Kidney epithelial cell (primary cell): ENCODE results near the gene MUC21. TPM values are rescaled to one million over a fixed set of nuclear protein-coding genes. Genes with fewer than 3 reads are reported as not detected.
"Not testable (repeated sequence)": the region's sequence is repeated elsewhere in the genome, so short reads cannot be mapped to it uniquely, and the experiment has no call there.

Source experiments
- DNase-seq: peaks from one replicate; pipeline ENCODE4 v3.0.0-alpha.2; 2010; ENCODE audit warnings: low read depth
- H3K27me3 ChIP-seq: 2 replicates; pipeline ENCODE4 v1.6.0; 2011; ENCODE audit warnings: low read length; ENCODE audit not compliant: control insufficient read depth, insufficient read depth
- H3K36me3 ChIP-seq: 2 replicates; pipeline ENCODE4 v1.5.1; 2011; ENCODE audit warnings: low read length; ENCODE audit not compliant: control insufficient read depth, insufficient read depth
- H3K4me3 ChIP-seq: 2 replicates; pipeline ENCODE4 v1.5.1; 2011; ENCODE audit warnings: low read depth, mild to moderate bottlenecking, control low read depth, low read length
- total RNA-seq: library from RNA; depleted of rRNA; stranded (reverse); fragments of >200 nt; gene quantifications from 2 replicates; pipeline ENCODE4 v1.2.3, GENCODE V29; 2015
- TF ChIP-seq, protein P1 (sequence below): IDR thresholded peaks from 2 replicates; pipeline ENCODE4 v1.5.1; 2011; ENCODE audit warnings: mild to moderate bottlenecking, moderate library complexity, low read length, control low read depth, inconsistent platforms; ENCODE audit not compliant: insufficient read depth, poor library complexity, severe bottlenecking

The MUC21 gene
- total RNA-seq, 1 donor from 2014 or later, result not detected

DNA sequence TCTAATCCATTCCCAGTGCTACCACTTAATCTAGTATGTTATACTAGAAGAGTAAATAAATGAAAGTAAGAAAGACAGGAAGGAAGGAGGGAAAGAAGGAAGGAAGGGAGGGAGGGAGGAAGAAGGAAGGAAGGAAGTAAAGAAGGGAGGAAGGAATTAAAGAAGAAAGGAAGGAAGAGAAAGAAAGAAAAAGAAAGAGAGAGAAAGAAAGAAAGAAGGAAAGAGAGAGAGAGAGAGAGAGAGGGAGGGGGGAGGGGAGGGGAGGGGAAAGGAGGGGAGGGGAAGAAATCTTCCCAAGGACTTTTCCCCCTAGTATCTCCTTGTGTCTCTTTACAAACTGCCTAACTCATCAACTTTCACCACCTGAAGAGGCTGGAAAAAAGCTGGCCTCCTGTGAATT, 20.8 kb upstream of the MUC21 start:
- Histone ChIP-seq H3K4me3 (no peak overlapping the region), H3K36me3 (no peaks in the 10 kb centered on the region), H3K27me3 (no peaks in the 10 kb centered on the region)
- DNase-seq, result no peak
- TF ChIP-seq, protein P1, sequence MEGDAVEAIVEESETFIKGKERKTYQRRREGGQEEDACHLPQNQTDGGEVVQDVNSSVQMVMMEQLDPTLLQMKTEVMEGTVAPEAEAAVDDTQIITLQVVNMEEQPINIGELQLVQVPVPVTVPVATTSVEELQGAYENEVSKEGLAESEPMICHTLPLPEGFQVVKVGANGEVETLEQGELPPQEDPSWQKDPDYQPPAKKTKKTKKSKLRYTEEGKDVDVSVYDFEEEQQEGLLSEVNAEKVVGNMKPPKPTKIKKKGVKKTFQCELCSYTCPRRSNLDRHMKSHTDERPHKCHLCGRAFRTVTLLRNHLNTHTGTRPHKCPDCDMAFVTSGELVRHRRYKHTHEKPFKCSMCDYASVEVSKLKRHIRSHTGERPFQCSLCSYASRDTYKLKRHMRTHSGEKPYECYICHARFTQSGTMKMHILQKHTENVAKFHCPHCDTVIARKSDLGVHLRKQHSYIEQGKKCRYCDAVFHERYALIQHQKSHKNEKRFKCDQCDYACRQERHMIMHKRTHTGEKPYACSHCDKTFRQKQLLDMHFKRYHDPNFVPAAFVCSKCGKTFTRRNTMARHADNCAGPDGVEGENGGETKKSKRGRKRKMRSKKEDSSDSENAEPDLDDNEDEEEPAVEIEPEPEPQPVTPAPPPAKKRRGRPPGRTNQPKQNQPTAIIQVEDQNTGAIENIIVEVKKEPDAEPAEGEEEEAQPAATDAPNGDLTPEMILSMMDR, result no peak

DNA sequence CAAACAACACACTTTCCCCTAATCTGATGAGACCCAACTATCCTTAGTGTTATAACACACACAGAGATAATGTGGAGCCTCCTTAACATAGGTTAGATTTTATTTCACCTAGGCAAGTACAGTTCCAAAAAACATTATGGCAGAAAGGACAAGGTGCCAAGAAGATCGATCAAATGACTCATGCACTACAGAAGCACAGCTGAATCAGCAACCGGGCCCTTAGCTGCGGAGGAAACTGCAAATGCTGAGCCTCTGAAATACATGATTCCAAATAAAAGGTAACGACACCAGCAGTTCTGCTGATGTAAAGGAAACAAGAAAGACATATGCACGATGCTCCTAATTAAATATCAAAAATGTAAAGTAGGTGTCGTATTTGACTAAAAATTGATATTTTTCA, 19.9 kb upstream of the MUC21 start:
- H3K4me3 ChIP-seq, result no peak overlapping the region
- H3K36me3 ChIP-seq, result no peaks in the 10 kb centered on the region
- no peak for DNase-seq
- H3K27me3 ChIP-seq, result no peaks in the 10 kb centered on the region
- TF ChIP-seq, protein P1, result no peak

DNA sequence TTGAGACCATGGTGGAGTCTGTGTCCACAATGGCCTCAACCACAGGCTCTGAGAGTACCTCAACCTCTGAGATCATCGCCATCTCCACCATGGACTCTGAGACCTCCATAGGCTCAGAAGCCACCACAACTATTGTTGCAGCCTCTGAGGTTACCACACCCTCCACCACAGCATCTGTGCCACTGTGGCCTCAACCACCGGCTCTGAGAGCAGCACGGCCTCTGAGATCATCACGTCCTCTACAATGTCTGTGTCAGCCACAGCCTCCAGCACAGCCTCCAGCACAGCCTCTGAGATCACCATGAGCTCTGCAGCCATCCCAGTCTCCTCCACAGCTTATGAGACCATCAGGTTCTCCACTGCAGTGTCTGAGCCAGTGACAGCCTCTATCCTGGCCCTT, 19.4 kb upstream of the MUC21 start:
- H3K36me3 ChIP-seq, result no peaks in the 10 kb centered on the region
- H3K4me3 ChIP-seq, result no peak overlapping the region
- no peaks in the 10 kb centered on the region for H3K27me3 ChIP-seq
- DNase-seq, result no peak
- TF ChIP-seq, protein P1, result no peak

DNA sequence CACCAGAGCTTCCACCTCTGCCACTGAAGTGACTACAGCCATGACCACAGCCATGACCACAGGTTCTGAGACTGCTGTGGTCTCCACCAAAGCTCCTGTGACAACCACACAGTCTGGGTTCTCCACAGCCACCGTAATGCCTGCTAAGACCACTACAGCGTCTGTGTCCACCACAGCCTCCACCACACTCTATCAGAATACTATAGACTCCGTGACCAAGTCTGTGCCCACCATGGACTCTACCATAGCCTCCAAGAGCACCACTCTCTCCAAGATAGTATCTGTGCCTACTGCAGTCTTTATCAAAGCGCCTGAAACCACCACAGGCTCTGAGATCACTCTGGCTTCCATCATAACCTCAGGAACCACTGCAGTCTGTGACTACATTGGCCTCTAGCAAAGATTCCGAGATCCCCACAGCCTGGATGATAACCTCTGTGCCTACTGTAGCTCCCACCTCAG, 18.3 kb upstream of the MUC21 start:
- DNase-seq, result no peak
- Histone ChIP-seq H3K36me3 (no peaks in the 10 kb centered on the region), H3K27me3 (no peaks in the 10 kb centered on the region), H3K4me3 (no peak overlapping the region)
- TF ChIP-seq, protein P1, result no peak

DNA sequence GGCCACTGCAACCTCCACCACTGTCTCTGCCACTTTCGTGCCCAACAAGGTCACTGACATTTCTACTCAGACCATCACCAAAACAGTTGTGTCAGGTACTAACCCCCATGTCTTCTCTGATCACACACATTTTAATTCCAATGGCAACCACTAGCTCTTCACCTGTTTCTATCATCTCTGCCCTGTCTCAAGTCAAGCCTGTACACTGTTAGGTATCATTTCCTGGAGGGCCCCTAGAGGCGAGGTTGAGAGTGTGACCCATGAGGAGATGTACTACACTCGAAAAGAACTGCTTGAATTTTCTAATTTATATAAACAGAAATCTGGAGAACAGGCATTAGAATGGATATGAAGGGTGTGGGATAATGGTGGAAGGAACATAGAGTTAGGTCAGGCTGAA, 17.4 kb upstream of the MUC21 start:
- no peaks in the 10 kb centered on the region for H3K36me3 ChIP-seq
- no peak for DNase-seq
- H3K4me3 ChIP-seq, result no peak overlapping the region
- H3K27me3 ChIP-seq, result no peaks in the 10 kb centered on the region
- TF ChIP-seq, protein P1, result no peak

DNA sequence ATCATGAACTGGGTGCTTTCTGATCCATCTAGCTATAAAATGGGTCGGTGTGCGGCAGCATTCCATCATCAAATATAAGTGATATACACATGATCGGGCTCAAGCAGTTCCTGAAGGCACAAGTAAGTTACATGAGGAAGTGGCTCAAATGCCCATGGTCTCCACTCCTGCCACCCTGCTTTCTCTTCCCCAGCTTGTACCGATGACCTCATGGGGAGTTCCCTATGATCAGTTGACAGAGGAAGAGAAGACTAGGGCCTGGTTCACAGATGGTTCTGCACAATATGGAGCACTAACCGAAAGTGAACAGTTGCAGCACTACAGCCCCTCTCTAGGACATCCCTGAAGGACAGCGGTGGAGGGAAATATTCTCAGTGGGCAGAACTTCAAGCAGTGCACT, 14.3 kb upstream of the MUC21 start:
- H3K36me3 ChIP-seq, H3K27me3 ChIP-seq, DNase-seq, H3K4me3 ChIP-seq: not testable (repeated sequence)

DNA sequence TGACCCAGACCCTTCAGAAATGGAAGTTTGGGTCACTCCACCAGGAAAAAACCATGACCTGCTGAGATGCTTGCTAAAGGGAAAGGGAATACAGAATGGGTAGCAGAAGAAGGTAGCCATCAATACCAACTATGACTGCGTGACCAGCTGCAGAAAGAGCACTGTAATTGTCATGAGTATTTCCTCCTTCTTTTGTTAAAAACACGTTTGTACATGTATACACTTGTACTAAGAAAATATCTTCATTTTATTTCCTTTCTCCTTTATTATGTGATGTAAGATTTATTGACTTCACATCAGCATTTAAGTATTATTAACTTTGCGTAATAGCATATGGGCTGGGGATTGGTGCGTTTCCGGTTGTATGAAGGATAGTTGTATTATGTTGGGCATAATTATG, 12.6 kb upstream of the MUC21 start:
- Histone ChIP-seq H3K36me3 (no peaks in the 10 kb centered on the region), H3K4me3 (no peak overlapping the region), H3K27me3 (no peaks in the 10 kb centered on the region)
- TF ChIP-seq, protein P1, result no peak
- DNase-seq, result no peak
